HG02759 (cell line): ENCODE results near the gene HMCN2.
"Not testable (repeated sequence)": the region's sequence is repeated elsewhere in the genome, so short reads cannot be mapped to it uniquely, and the experiment has no call there.

Experiments used
- ATAC-seq: cut with Tn5 transposase; IDR thresholded peaks from one replicate; pipeline ENCODE4 v1.9.1; 2021; ENCODE audit warnings: mild to moderate bottlenecking, moderate library complexity; ENCODE audit not compliant: unreplicated experiment

HMCN2 gene

DNA sequence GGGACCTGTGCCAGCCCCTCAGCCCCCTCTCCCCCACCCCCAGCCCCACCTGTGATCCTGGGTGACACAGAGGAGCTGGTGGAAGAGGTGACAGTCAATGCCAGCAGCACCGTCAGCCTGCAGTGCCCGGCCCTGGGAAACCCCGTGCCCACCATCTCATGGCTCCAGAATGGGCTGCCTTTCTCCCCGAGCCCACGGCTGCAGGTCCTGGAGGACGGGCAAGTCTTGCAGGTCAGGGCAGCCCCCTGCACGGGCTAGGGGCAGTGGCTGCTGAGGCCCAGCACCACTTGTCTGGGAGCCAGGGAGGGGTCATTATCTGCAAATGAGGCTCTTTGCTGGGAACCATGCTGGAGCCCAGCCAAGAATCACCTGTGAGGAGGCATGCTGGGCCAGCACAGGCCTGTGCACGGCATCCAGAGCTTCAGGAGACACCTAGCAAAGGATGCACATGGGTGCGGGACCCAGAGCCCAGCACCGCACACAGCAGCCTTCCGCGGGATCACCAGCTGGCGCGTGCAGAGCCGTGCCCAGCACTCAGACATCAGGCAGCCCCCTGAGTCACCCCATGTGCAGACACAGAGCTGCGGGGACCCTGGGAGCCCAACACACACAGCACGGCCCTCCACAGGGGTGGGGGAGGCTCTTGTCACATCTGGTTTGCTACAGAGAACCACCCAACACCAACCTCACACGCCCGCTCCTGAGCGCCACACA, 117.2 kb downstream of the HMCN2 start:
- no peak for ATAC-seq

DNA sequence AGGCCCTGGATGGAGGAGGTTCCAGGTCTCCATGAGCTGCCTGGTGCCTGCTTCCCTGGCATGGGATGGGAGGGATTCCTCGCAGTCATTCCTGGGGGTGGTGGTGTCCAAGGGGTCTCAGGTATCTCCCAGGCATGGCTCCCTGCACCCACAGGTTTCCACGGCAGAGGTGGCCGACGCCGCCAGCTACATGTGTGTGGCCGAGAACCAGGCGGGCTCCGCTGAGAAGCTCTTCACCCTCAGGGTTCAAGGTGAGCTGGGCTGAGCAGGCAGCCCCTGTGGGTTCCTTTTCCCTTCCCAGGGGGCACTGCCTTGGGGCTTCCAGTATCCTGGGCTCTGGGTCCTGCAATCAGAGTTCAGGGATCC, 117.8 kb downstream of the HMCN2 start:
- no peak for ATAC-seq

DNA sequence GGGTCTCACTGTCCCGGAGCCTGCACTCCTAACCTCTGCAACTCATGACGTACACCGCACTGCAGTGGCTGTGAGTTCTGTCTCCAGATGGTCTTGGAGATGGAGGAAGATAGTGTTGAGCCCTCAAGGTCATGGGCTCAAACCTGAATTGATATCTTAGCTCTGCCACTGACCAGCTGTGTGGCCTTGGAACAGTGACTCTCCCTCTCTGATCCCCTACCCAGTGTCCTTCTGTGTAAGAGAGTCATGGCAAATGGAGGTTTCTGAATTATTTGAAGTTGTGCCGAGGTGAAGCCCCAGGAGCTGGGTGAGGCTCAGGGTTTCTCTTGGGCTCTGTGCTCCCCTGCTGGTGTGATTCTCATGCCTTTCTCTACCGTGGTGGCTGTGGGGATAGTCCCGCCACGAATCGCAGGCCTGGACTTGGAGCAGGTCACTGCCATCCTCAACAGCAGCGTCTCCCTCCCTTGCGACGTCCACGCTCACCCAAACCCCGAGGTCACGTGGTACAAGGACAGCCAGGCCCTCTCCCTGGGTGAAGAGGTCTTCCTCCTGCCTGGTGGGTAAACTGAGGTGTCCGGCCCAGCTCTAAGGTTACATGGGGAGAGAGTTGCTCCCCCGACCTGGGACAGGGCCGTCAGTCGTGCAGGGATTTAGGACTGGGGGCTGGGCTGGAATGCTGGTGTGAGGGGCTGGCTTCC, 118.6 kb downstream of the HMCN2 start:
- ATAC-seq = no peak

DNA sequence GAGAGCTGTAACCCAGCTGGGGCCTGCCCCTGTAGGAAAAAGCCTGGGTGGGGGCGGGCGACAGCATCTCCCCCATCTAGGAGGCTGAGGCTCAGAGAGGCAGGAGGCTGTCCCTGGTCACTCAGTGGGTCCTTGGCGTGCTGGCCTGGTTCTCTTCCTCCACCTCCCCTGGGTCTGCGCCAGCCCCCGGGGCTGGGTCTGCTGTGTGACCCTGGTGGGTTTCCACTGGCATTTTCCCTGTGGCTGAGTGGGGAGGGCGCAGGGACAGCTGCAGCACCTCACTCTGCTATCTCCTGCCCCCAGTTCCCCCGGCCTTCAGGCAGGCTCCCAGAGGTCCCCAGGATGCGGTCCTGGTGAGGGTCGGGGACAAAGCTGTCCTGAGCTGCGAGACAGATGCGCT, 119.7 kb downstream of the HMCN2 start:
- ATAC-seq = no peak

GRCh38 chr9:130387398-130387797, 121.8 kb downstream of the HMCN2 start:
- no peak for ATAC-seq

DNA sequence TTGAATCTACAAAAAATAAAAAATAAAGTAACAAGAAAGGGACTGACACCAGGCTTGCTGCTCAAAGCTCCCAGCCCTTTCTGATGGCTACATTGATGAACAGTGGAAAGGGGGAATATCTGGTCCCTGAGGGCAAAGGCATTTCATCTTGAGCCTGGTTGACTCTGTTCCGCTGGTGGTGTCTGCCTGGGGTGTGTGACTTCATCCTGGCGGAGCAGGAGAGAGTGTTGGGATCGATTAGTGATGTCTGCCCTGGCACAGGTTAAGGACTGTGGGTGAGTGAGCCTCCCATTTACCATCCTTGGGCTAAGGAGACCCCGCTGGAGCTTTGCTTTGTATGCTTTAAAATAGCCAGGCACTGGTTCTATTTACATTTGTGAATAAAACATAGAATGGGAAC, 122.3 kb downstream of the HMCN2 start:
- ATAC-seq = no peak

GRCh38 chr9:130390390-130390789, 124.8 kb downstream of the HMCN2 start:
- no peak for ATAC-seq

- ATAC-seq = no peak
These were observed 125.4 kb downstream of the HMCN2 start for GRCh38 chr9:130390986-130391385.

- no peak for ATAC-seq
These were observed 126.3 kb downstream of the HMCN2 start for GRCh38 chr9:130391866-130392265.

GRCh38 chr9:130393681-130394071, 128.1 kb downstream of the HMCN2 start:
- ATAC-seq = no peak

- ATAC-seq = no peak
These were observed 128.8 kb downstream of the HMCN2 start for GRCh38 chr9:130394320-130394719.

DNA sequence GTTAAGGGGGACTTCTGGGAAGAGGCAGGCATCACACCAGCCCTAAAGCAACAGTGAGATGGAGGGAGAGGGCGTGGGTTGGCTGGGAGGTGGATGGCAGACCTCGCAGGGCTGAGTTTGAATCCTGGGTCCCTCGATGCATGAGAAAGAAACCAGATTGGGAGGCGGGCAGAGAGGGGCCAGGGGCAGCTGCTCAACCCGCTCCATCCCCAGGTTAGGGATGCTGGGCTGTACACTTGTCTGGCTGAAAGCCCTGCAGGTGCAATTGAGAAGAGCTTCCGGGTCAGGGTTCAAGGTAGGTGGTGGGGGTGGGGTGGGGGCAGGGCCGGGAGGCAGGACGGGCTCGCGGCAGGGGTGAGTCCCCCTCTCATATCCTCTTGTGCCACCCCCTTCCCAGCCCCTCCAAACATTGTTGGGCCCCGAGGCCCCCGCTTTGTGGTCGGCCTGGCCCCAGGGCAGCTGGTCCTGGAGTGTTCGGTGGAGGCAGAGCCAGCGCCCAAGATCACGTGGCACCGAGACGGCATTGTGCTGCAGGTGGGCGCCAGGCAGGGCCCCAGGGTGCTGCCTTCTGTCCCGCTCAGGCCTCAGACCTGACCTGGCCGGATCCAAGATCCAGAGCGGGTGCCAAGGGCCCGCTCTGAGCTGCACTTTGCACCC, 129.4 kb downstream of the HMCN2 start:
- no peak for ATAC-seq

DNA sequence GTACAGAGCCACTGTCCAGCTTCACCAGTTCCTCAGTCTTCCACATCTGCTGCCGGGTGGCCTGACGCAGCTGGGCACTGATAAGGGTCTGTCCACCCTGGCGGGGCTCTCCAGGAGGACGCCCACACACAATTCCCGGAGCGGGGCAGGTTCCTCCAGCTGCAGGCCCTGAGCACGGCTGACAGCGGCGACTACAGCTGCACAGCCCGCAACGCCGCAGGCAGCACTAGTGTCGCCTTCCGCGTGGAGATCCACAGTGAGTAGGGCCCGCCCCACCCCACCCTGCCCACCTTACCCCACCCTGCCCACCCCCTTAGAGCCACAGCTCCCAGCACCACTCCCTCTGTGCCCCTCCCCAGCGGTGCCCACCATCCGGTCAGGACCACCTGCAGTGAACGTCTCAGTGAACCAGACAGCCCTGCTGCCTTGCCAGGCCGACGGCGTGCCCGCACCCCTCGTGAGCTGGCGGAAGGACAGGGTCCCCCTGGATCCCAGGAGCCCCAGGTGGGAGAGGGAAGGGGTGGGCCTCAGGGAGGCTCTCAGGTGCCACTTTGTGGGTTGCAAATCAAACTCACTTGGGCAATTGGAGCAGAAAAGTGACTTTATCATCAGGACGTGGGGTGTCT, 130.4 kb downstream of the HMCN2 start:
- ATAC-seq = no peak

DNA sequence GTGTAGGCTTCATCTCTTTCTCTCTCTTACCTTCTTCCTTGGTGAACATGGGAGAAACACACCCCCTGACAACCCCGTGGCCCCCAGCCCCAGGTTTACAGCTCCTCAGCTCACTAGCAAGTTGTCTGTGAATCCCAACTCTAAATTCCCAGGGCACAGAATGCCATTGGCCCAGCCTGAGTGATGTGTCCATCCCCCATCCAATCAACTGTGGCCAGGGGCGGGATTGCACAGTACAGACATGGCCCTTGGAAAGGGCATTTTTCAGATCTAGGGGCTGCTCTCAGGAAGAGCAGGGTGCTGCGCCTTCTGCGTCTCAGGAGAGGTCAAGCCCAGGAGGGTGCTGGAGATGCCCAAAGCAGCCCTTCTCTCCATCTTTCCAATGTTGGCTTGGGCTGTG, 131.0 kb downstream of the HMCN2 start:
- ATAC-seq = no peak

DNA sequence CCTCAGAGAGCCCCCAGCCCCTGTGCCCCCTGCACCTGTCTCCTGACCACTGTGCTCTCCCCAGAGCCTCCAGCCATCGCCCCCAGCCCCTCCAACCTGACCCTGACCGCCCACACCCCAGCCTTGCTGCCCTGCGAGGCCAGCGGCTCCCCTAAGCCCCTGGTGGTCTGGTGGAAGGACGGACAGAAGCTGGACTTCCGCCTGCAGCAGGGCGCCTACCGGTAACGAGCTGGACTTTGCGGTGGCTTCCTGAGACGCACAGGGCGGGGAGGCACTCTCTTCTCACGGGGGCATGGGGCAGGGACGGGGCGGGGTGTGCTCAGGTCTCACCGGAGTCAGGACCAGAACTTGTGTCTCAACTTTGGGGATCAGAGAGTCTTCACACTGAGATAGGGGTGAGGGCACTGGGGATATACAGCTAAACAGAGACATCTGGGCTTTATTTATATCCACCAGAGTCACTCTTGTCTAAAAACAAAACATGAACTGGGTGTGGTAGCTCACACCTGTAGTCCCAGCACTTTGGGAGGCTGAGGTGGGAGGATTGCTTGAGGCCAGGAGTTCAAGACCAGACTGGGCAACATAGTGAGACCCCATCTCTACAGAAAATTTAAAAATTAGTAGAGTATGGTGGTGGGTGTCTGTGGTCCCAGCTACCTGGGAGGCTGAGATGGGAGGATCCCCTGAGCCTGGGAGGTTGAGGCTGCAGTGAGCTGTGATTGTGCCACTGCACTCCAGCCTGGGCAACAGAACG, 133.1 kb downstream of the HMCN2 start:
- no peak for ATAC-seq

DNA sequence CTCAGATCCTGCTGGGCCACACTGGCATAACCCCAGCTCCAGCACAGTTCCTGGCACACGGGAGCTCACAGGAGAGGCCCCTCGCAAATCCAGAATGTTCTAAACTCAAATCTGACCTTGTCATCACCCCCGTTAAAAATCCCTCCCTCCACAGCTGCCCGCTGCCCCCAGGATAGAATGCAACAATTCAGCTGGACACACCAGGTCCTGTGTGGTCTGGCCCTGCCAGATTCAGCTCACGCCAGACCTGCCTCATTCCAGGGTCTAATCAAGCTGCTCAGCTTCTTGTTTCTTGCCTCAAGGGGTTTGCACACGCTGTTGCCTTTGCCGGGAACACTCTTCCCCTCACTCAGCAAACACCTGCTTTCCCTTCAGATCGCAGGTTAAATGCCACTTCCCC, 134.2 kb downstream of the HMCN2 start:
- ATAC-seq = no peak

DNA sequence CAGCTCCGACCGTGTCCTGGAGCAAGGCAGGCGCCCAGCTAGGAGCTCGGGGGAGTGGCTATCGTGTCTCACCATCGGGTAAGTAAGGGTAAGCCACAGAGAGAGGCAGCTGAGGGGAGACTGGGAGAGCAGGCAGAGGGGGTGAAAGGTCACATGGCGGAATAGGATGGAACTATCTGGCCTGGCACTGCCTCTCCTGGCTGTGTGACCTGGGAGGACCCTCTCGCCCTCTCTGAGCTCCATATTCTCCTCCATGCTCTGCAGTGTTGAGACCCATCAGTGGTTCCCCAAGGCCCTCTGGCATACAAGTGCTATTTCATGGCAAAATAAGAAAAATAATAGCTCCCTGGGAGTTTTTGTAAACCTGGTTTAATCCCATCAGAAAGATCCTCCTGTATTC, 135.3 kb downstream of the HMCN2 start:
- no peak for ATAC-seq

GRCh38 chr9:130401742-130402141, 136.2 kb downstream of the HMCN2 start:
- not testable (repeated sequence) for ATAC-seq

GRCh38 chr9:130402243-130402642, 136.7 kb downstream of the HMCN2 start:
- no peak for ATAC-seq

- ATAC-seq = no peak
These were observed 137.3 kb downstream of the HMCN2 start for GRCh38 chr9:130402645-130403440.
